Lower leg skin (tissue), 4 donors: ENCODE data around the gene C10orf95. TPM values are rescaled to one million over a fixed set of nuclear protein-coding genes. Genes with fewer than 3 reads are reported as not detected.
A peak's percentile ranks its signal among the peaks of the same experiment; 100 is the strongest.

ENCODE experiments used
- DNase-seq, 2 donors: peaks; one replicate each; pipeline ENCODE4 v3.0.0-alpha.2; 2019; ENCODE audit warnings: low spot score in 2 of 2
- H3K4me3 ChIP-seq: fragments of 200-600 bp; sonication (generic); 2 replicates; pipeline ENCODE4 v1.5.1; 2017; ENCODE audit warnings: mild to moderate bottlenecking, low read depth; ENCODE audit not compliant: poor library complexity, severe bottlenecking
- POLR2A ChIP-seq, 2 donors: fragments of 450-650 bp; IDR thresholded peaks; one replicate each; pipeline ENCODE4 v1.6.1; 2016 to 2017; ENCODE audit warnings: antibody characterized with exemption in 2 of 2, mild to moderate bottlenecking in 1 of 2, moderate library complexity in 1 of 2
- WGBS, 2 donors: methylation state at CpG; one replicate each; pipeline ENCODE4 v1.1.5; 2018; 5-methylcytosine and 5-hydroxymethylcytosine counted together
- intact Hi-C: fragments of 100-400 bp; cut with DNase I; formaldehyde crosslinking; loops from one replicate; pipeline ENCODE4 v1.15.0; 2023; ENCODE audit warnings: low total_unique reads
- total RNA-seq, 4 donors: library from RNA; depleted of rRNA; stranded (reverse); fragments of >200 nt; gene quantifications; one replicate each; pipeline ENCODE4 v1.1.0, GENCODE V29; 2016
- TF ChIP-seq, protein P1 (sequence below), 3 donors: fragments of 450-650 bp; IDR thresholded peaks; one replicate each; pipeline ENCODE4 v1.5.1; 2016; ENCODE audit warnings: antibody characterized with exemption in 3 of 3, mild to moderate bottlenecking in 3 of 3, moderate library complexity in 2 of 3

Gene C10orf95
- total RNA-seq, 4 donors from 2014 or later: 7.6 to 17.3 (median 11.5) TPM

DNA sequence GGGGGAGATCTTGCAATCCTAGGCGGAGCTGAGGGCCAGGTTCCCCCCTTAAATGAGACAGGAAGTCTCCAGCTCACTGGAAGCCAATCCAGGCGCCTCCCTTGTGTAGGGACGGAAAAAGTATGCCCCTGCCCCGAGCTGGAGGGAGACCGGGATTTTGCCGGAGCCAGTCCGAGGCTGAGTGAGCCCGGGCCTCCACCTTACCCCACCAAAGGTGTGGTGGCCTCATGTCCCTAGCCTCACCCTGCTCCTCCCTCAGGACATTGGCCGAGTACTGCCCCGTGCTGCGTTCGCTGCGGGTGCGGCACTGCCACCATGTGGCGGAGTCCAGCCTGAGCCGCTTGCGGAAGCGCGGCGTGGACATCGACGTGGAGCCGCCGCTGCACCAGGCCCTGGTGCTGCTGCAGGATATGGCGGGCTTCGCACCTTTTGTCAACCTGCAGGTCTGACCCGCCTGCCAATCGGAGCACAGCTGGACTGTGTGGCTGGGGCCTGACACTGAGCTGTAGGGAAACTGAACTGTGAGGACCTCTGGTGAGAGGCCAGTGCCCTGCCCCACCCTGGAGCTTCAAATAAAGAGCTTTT is 28.7 kb downstream of the C10orf95 start:
- 1 to 2% methylated on average over 27 to 28 of the region's 28 CpGs for WGBS, 2 donors
- H3K4me3 ChIP-seq: peak overlapping the region; percentile 13
- peak; percentile 63 to 95 for DNase-seq
- TF ChIP-seq, protein P1, sequence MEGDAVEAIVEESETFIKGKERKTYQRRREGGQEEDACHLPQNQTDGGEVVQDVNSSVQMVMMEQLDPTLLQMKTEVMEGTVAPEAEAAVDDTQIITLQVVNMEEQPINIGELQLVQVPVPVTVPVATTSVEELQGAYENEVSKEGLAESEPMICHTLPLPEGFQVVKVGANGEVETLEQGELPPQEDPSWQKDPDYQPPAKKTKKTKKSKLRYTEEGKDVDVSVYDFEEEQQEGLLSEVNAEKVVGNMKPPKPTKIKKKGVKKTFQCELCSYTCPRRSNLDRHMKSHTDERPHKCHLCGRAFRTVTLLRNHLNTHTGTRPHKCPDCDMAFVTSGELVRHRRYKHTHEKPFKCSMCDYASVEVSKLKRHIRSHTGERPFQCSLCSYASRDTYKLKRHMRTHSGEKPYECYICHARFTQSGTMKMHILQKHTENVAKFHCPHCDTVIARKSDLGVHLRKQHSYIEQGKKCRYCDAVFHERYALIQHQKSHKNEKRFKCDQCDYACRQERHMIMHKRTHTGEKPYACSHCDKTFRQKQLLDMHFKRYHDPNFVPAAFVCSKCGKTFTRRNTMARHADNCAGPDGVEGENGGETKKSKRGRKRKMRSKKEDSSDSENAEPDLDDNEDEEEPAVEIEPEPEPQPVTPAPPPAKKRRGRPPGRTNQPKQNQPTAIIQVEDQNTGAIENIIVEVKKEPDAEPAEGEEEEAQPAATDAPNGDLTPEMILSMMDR (IDR thresholded peaks at IDR 0.05): peak in 1 of 3 donors; percentile 45
- TF ChIP-seq POLR2A (IDR thresholded peaks at IDR 0.05): no peak
- intact Hi-C loops: loop anchor here (10.0 kb wide), 1 partner anchor 52 kb away; no protein-coding TSS in a partner anchor

DNA sequence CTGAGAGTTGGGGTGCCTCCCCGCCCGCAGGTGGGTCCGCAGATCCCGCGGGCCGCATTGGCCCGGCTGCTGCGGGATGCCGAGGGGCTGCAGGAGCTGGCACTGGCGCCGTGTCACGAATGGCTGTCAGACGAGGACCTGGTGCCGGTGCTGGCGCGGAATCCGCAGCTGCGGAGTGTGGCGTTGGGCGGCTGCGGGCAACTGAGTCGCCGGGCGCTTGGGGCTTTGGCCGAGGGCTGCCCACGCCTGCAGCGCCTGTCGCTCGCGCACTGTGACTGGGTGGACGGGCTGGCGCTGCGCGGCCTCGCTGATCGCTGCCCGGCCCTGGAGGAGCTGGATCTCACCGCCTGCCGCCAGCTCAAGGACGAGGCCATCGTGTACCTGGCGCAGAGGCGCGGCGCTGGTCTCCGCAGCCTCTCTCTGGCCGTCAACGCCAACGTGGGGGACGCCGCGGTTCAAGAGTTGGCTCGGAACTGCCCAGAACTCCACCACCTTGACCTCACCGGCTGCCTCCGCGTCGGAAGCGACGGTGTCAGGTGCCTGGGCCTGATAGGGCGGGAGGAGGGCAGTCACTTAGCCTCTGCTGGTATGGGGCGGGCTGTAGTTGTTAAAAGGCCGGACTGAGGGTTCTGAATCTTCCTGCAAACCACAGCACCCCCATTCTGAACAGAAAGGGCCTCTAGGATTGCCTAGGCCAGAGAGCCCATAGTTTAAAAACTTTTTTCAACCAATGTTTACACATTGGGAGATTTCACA is 29.4 kb downstream of the C10orf95 start:
- no peak for DNase-seq
- WGBS, 2 donors: 0 to 1% methylated on average over 20 to 30 of the region's 62 CpGs
- intact Hi-C loops: loop anchor here (10.0 kb wide), 1 partner anchor 53 kb away; no protein-coding TSS in a partner anchor
- H3K4me3 ChIP-seq: peak overlapping the region; percentile 54
- TF ChIP-seq, protein P1 (IDR thresholded peaks at IDR 0.05): no peak
- TF ChIP-seq POLR2A (IDR thresholded peaks at IDR 0.05): no peak

DNA sequence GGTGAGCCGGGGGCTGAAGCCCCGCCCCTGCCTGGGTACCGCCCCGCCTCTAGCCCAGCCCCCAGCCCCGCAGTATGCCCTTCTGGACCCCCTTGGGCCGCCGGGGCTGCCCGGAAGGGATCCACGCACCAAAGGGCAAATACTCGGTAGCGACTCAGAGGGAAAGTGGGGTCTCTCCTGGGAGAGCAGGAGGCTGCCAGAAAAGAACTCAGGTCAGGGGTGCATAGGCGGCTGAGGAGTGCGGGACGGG is 29.9 kb downstream of the C10orf95 start:
- H3K4me3 ChIP-seq: peak overlapping the region; percentile 54
- WGBS, 2 donors: 0% methylated on average over 3 to 13 of the region's 14 CpGs
- TF ChIP-seq POLR2A (IDR thresholded peaks at IDR 0.05): no peak
- TF ChIP-seq, protein P1 (IDR thresholded peaks at IDR 0.05): no peak
- intact Hi-C loops: loop anchor here (10.0 kb wide), 1 partner anchor 53 kb away; no protein-coding TSS in a partner anchor
- DNase-seq: no peak

DNA sequence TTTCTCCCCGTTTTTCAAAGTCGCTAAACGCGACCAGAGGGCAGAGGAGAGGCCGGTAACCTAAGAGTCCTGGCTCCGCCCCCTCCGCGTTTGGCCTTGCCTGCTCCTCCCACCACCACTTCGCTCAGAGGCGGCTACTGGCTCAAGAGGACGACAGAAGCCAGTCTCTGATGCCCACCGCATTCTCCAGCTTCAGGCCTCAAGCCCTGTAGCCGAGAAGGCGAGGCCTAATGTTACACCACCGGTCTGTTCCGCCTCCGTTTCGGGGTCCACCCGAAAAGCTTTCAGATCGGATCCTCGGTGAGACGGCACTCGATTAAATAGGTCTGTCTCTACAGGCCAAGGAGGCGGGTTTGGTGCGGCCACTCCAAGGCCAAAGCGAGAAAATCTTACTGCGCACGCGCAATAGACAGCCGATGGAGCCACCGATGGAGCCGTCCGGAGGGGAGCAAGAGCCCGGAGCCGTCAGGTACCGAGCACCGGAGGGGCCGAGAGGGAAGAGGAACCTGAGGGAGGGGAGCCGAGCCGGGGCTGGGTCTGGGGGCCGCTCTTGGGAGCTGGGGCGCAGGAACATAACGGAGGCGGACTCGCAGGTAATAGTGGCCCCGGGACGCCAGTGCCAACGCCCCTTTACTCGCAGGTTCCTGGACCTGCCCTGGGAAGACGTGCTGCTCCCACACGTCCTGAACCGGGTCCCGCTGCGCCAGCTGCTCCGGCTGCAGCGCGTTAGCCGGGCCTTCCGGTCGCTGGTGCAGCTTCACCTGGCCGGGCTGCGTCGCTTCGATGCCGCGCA is 30.4 kb downstream of the C10orf95 start, which contains the start of gene FBXL15:
TSS of gene FBXL15 (plus strand) at position 123 of the 793 bp plus-strand sequence. CDS start at position 417, 294 bp downstream.
- 0 to 1% methylated on average over 29 to 50 of the region's 66 CpGs for WGBS, 2 donors
- peak; percentile 97 to 99 for DNase-seq
- intact Hi-C loops: loop anchor here (10.0 kb wide), 1 partner anchor 54 kb away; no protein-coding TSS in a partner anchor

DNA sequence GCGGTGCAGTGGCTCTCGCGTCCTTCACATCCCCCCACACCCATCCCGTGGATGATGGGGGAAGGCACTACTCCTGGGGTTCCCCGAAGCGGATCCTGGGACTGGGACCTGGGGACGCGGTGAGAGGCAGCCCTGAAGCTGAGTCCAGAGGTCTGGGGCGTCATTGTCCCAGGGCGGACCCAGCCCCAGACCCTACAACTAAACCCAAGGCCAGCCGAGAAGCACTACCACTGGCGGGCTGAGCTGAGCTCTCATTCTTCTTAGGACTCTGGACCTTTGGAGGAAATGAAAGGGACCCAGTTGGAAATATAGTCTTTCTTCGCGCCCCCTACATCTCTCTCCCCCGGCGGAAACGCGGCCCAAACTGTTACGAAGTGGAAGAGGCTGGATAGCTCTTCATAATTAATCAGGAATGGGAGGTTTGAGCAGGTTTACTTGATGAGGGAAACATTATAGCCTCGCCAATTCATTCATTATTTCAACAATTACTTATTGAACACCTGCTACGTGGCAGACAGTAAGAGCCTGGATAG is 31.1 kb downstream of the C10orf95 start:
- WGBS, 2 donors: 1 to 2% methylated on average over 21 of the region's 21 CpGs
- no peak for TF ChIP-seq POLR2A (IDR thresholded peaks at IDR 0.05)
- TF ChIP-seq, protein P1 (IDR thresholded peaks at IDR 0.05): no peak
- H3K4me3 ChIP-seq: peak overlapping the region; percentile 54
- intact Hi-C loops: loop anchor here (10.0 kb wide), 1 partner anchor 55 kb away; no protein-coding TSS in a partner anchor
- DNase-seq: no peak

More for the DNA sequence above, 30.4 kb downstream of the C10orf95 start, which contains the start of gene FBXL15:
- peak within 1 kb of the TSS; percentile 54 for H3K4me3 ChIP-seq
- TF ChIP-seq, protein P1 (IDR thresholded peaks at IDR 0.05): no peak
- TF ChIP-seq POLR2A (IDR thresholded peaks at IDR 0.05): no peak
